Psoas muscle (tissue), 8 donors: Measurements from ENCODE around the gene SPAG17. TPM values are rescaled to one million over a fixed set of nuclear protein-coding genes. Genes with fewer than 3 reads are reported as not detected.

Source experiments
- ATAC-seq, 4 donors: fragments of 200-7000 bp; cut with Tn5 transposase; one replicate each; pipeline ENCODE4 v1.9.1; 2020; ENCODE audit warnings: moderate library complexity in 3 of 4, mild to moderate bottlenecking in 2 of 4
- DNase-seq, 2 donors: peaks; one replicate each; pipeline ENCODE4 v3.0.0-alpha.2; 2020
- H3K27ac ChIP-seq: fragments of 200-600 bp; one replicate; pipeline ENCODE4 v1.8.0; 2022
- H3K27me3 ChIP-seq, 3 donors: fragments of 200-600 bp in 1 of 3; one replicate each; pipeline versions ENCODE4 v1.6.1 to v1.8.0; 2013 to 2022; ENCODE audit warnings: low read length in 2 of 3, mild to moderate bottlenecking in 2 of 3, moderate library complexity in 1 of 3; ENCODE audit not compliant: insufficient read depth in 3 of 3
- H3K36me3 ChIP-seq, 2 donors: fragments of 200-600 bp in 1 of 2; one replicate each; pipeline versions ENCODE4 v1.6.1 to v1.8.0; 2013 to 2022; ENCODE audit warnings: low read depth in 1 of 2, mild to moderate bottlenecking in 1 of 2, moderate library complexity in 1 of 2; ENCODE audit not compliant: insufficient read depth in 1 of 2
- H3K4me1 ChIP-seq: fragments of 200-600 bp; one replicate; pipeline ENCODE4 v1.8.0; 2022
- H3K4me3 ChIP-seq: fragments of 200-600 bp; one replicate; pipeline ENCODE4 v1.8.0; 2022; ENCODE audit warnings: mild to moderate bottlenecking
- H3K9me3 ChIP-seq: fragments of 200-600 bp; one replicate; pipeline ENCODE4 v1.8.0; 2022
- CTCF ChIP-seq: fragments of 200-600 bp; IDR thresholded peaks from one replicate; pipeline ENCODE4 v1.8.0; 2022; ENCODE audit warnings: antibody characterized with exemption
- WGBS, 3 donors: extraction: QIAGEN DNeasy Blood & Tissue Kit; methylation state at CpG; one replicate each; pipeline versions ENCODE4 v1.1.6 to v1.1.7; 2013; 5-methylcytosine and 5-hydroxymethylcytosine counted together
- intact Hi-C, 2 donors: fragments of 100-400 bp; cut with DNase I; formaldehyde crosslinking; loops; one replicate each; pipeline versions ENCODE4 v1.11.0 to v1.14.2; 2022
- polyA plus RNA-seq, 3 donors: library from polyadenylated mRNA; stranded (reverse); fragments of 200-250 nt; gene quantifications; one replicate each; pipeline ENCODE4 v1.2.3, GENCODE V29; 2013
- total RNA-seq, 4 donors: library from RNA; stranded (reverse); fragmentation: NEBNext Ultra II Directional in 2 of 4; extraction: Animal tissue kit (Norgen Biotek cat#: 25700) in 2 of 4; gene quantifications; one replicate each; pipeline versions ENCODE4 v1.2.1 to v1.2.4, GENCODE V29; 2021 to 2023
- donor health status: healthy with polysubstance abuse.
- donor health status: DM: no; HTN: no; CAD: no; lungs with moderate emphysema.
- donor health status: Bipolar disorder and iron deficiency.
- donor health status: healthy.
- donor health status: DM: yes; HTN: yes; CAD: no.
- donor health status: DM: no; HTN: no; CAD: no.
- donor health status: DM: no; HTN: no; CAD: no.
- donor health status: DM: yes; HTN: yes; CAD: no.

Gene SPAG17
- total and polyA plus RNA-seq, 7 donors, result 0.03 to 0.46 (median 0.09) TPM; not detected in 3

DNA sequence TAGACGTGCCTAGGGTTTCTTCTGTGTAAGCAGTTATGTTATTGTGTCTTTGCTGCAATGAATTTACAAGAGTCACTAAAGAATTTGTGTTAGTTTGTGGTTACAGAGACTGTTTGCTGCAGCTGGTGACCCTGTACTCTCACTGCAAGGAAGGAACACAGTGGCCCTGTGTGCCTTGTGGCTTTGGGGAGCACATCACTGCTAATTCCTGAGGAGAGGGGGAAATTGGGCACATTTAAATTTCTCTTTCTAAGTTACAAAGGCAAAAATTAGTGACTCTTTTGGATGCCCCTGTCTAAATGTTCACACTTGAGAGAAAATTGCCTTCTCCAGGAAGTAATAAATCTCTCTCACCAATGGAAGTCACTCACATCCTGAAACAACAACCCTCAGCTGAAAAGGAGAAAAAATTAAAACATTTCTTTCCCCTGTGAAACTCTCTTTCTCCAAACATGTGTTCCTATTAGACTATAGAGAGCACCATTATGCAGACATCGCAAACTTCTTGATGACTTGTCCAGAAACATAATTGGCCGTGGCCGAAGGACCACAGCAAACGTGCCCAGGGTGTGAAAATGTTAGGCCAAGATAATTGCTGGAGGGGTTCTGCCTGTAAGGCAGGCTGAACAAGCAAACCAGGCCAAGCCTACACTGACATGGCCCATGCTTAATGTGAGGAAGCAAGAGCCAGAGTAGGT, 32.3 kb upstream of the SPAG17 start:
- TF ChIP-seq CTCF, result no peak
- ATAC-seq, result no peak
- no peaks in the 10 kb centered on the region for H3K36me3 ChIP-seq
- no peaks in the 10 kb centered on the region for H3K27me3 ChIP-seq
- no peak overlapping the region for H3K4me3 ChIP-seq
- no peak for DNase-seq
- H3K9me3 ChIP-seq, result peaks cover 4% of the 10 kb centered on the region
- intact Hi-C loops, result no loop called here
- H3K4me1 ChIP-seq, result no peaks in the 10 kb centered on the region
- no peak overlapping the region for H3K27ac ChIP-seq
- WGBS, 3 donors, result 49 to 56% (median 55%) methylated on average over 5 of the region's 5 CpGs

DNA sequence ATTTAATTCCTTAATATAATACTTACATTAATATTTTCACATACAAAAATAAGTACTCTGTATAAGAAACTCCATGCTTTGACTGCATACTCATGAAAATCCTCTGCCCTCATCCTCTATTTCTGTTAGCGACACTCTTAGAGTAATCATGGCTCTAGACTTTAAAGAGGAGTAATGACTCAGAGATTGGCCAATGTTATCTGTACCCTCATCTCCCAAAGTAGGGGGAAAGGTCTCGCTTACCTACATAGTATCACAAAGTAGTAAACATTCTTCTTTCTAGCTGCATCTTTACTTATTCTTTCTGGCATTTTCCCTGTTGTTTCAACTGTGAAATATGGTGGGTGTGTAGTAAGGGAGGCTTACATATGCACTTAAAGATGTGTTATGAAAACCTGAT, 29.8 kb upstream of the SPAG17 start:
- no peaks in the 10 kb centered on the region for H3K27me3 ChIP-seq
- no peaks in the 10 kb centered on the region for H3K36me3 ChIP-seq
- no peak overlapping the region for H3K27ac ChIP-seq
- H3K4me1 ChIP-seq, result no peaks in the 10 kb centered on the region
- ATAC-seq (no peak), DNase-seq (no peak)
- peaks cover 4% of the 10 kb centered on the region for H3K9me3 ChIP-seq
- H3K4me3 ChIP-seq, result no peak overlapping the region
- intact Hi-C loops, result no loop called here
- TF ChIP-seq CTCF, result no peak
- 70 to 84% (median 75%) methylated on average over 2 of the region's 2 CpGs for WGBS, 3 donors

DNA sequence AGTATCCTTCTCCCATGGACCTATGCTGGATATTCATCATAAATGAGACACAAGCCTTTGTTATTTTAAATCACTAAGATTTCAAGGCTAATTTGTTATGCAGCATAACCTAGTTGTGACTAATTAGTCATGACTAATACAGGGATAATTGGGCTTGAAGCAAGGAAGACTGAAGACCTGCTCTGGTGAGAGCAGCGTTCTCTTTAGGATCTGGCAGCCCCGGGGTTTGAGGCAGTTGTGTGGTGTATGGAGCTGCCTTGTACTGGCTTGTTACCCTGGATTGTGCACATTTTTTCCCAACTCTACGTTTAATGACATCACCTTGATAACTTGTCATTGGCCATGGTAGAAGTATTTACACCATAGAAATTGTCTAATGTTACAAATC, 25.7 kb upstream of the SPAG17 start:
- intact Hi-C loops, result no loop called here
- ATAC-seq (no peak), DNase-seq (no peak)
- no peaks in the 10 kb centered on the region for H3K27me3 ChIP-seq
- 33 to 64% (median 48%) methylated on average over 3 of the region's 3 CpGs for WGBS, 3 donors
- no peak overlapping the region for H3K4me3 ChIP-seq
- no peaks in the 10 kb centered on the region for H3K4me1 ChIP-seq
- no peak for TF ChIP-seq CTCF
- H3K9me3 ChIP-seq, result peaks cover 4% of the 10 kb centered on the region
- H3K27ac ChIP-seq, result no peak overlapping the region
- H3K36me3 ChIP-seq, result no peaks in the 10 kb centered on the region

DNA sequence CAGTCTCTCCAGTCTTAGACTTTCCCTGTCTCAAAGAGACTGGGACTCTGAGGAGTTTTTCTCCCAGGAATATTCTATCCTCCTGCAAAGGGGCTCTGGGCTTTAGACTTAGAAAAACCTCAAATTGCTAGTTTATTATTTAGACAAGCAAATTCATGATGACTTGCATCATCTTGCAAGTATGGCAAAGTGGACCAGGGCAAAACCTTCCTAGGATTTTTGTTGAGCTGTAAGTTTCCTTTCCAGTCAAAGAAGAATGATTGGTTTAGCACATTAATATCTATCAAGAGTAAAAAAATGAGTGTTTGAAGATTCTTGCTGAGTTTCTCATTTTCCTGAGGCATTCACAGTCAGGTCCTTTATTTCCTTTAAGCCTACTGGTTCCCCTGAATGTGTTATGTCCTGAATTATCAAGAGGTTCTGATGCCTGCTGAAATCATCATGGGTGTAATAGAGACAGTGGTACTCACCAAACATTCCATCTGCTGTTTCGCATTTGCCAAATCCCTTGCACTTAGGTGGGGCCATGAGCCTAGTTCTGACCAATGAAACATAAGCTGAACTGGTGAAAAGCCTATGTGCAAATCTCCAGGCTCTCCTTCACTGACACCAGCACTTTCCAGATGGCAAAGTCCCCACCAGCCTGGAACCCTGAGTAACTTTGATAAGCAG, 25.2 kb upstream of the SPAG17 start:
- no peak for DNase-seq
- intact Hi-C loops, result no loop called here
- ATAC-seq, result no peak
- 56 to 72% (median 58%) methylated on average over 1 of the region's 1 CpG for WGBS, 3 donors
- peaks cover 5% of the 10 kb centered on the region for H3K4me1 ChIP-seq
- no peak overlapping the region for H3K4me3 ChIP-seq
- no peaks in the 10 kb centered on the region for H3K36me3 ChIP-seq
- no peak overlapping the region for H3K27ac ChIP-seq
- no peak for TF ChIP-seq CTCF
- no peaks in the 10 kb centered on the region for H3K27me3 ChIP-seq
- peaks cover 4% of the 10 kb centered on the region for H3K9me3 ChIP-seq
